ELR (cell line): Measurements from ENCODE around the gene CDHR3.
"Not testable (repeated sequence)": the region's sequence is repeated elsewhere in the genome, so short reads cannot be mapped to it uniquely, and the experiment has no call there.

ENCODE experiments used
- DNase-seq: peaks from one replicate; pipeline ENCODE4 v3.0.0-alpha.2; 2015; ENCODE audit warnings: low read depth

CDHR3 gene

DNA sequence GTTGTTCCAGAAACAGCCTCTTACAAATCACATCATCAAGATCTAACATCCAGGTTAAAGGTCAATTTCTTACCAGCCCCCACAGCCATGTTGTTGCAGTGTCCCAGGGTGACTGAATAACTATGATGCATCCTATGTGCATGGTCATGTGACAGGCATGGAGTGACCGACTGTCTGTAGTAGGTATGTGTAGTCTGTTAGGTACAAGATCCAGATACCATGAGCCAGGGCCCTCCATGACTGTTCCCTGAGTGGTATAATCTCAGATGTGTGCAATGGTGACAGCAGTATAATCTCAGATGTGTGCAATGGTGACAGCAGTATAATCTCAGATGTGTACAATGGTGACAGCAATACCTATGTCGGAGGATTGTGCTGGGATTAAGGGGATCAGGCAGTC lies 8.8 kb downstream of the CDHR3 start:
- DNase-seq: no peak

DNA sequence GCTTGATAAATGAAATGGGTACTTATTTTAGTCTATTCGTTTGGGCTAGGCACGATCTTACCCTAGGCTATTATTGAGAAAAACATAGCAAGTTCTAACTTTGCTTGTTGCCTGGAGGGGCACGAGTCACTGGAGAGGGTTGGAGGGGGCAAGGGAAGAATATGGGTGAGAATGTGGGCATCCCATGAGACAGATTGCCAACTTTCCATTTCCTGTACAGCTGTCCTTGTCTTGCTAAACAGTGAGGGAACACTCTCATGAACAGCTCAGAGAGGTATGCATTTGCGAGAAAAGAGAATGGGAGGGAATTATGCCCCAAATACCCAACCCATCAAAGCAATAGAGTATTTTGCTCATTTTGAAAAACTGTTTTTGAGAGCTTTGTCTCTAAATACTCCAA lies 9.2 kb downstream of the CDHR3 start:
- peak; percentile 28 for DNase-seq

DNA sequence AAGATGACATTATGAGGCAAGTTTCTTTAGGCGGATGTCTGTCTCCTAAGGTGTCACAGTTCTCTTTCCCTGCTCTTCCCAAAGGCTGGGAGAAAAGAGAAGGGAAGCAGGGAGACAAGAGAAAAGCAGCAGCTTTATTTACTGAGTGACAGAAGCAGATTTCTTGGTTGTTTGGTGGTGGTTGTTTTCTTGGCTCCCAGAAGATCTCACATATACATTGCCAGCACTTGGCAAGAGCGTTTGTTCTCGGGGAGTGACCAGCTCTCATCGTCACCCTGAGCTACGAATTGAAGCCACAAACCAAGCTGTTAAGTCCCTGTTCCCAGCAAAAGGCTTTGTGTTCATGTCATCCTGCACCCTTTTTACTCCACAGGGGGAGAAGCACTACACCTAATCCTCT lies 11.4 kb downstream of the CDHR3 start:
- no peak for DNase-seq

DNA sequence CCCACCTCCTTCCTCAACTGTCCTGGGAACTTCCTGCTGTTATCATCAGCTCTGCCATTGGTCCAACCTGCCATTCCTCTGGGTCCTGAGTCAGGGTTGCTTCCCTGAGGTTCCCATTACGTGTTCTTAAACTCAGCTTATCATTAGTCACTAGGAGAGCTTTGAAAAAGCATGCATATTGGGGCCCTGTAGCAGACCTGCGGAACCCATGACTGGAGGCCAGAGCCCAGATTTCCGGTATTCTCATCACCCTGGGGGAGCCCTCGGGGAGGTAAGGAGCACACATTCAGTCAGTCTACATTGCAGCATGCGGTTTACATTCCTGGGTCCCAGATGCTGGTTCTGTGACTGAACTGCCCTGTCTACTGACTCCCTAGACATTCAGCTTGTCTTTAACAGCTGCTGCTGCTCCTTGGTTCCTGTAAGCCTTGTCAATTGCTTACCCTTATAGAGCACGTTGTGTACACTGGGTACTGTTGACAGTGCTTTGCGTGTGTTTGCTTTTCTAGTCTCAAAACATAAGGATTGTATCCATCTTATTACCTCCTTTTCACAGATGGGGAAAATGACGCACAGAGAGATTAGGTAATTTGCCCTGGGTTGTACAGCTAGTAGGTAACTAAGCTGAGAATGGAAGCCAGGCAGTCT lies 12.8 kb downstream of the CDHR3 start:
- peak; percentile 95 for DNase-seq

DNA sequence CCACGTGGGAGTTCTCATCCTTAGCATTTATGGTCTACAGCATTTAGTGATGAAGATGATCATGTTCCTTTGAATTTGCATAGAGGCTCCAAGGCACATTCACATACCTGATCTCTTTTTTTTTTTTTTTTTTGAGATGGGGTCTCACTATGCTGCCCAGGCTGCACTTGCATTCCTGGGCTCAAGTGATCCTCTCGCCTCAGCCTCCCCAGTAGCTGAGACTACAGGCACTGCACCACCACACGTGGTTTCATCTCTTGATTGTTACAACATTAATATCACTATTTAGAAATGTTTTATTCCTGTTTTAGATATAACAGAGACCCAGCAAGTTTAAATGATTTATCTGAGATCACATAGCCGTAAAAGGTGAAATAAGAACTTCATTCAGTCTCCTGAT lies 13.8 kb downstream of the CDHR3 start:
- DNase-seq: no peak

DNA sequence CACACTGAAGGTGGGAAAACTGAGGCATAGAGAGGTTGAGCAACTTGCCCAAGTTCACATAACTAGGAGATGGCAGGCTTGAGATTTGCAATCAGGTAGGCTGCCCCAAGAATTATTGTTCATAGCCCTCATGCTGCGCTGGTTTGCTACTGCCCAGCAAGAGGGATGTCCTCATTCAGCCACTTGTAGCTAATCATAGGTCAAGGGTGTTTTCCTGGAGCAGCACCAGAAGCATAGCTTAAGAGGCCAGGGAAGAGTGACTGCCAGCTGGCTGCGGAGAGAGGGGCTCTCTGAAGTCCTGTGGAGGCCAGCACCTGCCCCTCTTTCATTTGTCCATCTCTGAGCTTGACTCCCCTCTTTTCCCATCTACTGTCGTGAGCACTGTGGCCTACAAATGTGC lies 15.0 kb downstream of the CDHR3 start:
- no peak for DNase-seq

DNA sequence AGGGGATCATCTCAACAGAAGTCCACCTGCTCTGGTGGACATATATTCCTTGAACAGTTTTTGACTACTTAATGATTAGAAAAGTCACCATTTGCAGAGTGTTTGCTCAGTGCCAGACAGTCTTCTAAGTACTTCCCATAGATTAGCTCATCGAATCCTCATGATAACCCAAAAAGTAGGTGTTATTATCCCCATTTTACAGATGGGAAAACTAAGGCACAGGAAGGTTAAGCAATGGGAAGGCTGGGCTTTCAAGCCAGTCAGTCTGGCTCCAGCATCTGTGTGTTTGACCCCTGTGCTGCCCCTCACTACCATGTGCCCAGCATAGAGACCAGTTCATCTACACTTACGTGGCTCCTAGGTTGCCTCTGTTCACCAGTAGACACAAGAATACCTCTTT lies 15.9 kb downstream of the CDHR3 start:
- DNase-seq: no peak

DNA sequence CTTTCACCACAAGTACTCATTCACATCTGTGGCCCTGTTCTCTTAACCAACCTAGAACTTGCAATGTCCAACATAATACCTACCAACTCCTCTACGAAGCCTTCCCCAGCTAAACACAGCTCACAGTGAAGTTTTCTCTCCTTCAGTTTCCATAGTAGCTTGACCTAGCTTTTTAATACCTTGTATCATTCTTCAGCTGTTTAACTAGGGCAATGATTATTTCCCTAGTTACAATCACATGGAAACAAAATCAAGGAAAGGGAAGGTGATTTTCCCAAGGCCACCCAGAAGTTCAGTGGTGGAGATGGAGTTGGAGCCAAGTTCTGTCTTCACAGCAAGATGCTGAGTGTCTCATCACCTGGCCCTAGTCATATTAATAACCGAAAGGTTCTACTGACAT lies 16.3 kb downstream of the CDHR3 start:
- no peak for DNase-seq

DNA sequence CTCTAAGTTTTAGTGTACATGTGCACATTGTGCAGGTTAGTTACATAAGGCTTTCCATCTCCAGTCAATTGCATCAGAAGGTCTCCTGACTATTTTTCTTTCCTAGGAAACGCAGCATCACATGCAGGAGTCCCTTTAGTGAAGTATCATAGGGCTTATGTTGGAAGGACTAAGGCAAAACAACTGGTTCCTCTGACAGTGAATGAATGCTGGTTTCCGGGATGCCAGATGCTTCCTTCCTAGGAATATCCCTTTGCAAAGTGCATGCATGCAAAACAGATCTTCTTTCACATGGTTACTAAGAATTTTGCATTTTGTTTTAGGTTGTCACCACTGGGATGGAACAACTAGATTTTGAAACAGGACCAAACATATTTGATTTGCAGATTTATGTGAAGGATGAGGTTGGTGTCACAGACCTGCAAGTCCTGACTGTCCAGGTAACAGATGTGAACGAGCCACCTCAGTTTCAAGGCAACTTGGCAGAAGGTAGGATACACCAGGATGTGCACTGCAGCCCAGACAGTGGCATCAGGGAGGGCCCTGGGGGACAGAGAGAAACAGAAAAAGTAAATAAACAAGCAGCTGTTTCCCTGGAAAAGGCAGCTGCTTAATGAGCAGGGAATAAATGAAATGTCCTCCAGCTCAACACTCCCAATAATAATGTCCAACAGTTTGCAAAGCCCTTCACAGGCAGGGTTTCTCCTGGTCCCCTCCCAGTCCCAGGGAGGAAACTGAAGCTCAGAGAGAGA lies 17.8 kb downstream of the CDHR3 start:
- no peak for DNase-seq

DNA sequence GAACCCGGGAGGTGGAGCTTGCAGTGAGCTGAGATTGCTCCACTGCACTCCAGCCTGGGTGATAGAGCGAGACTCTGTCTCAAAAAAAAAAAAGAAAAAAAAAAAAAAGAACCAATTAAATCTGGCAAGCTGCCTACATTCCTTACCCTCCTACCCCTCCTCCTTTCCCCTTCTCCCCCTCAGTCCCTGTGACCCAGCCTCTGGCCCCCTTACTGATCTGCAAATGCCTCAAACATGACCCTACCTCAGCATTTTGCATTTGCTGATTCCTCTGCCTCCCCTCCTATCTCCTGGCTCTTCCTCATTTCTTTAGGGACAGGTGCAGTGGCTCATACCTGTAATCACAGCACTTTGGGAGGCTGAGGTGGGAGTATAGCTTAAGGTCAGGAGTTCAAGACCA lies 19.3 kb downstream of the CDHR3 start:
- no peak for DNase-seq

DNA sequence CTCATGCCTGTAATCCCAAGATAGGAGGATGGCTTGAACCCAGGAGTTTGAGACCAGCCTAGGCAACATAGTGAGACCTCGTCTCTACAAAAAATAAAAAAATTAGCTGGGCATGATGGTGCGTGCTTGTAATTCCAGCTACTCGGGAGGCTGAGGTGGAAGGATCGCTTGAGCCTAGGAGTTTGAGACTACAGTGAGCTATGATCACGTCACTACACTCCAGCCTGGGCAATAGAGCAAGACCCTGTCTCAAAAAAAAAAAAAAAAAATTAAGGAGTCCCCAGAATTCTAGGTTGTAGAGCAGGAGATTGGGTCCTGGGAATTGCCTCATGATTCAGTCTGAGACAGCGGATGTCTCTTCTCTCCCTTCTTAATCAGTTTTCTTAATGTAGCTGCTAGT lies 21.7 kb downstream of the CDHR3 start:
- not testable (repeated sequence) for DNase-seq

DNA sequence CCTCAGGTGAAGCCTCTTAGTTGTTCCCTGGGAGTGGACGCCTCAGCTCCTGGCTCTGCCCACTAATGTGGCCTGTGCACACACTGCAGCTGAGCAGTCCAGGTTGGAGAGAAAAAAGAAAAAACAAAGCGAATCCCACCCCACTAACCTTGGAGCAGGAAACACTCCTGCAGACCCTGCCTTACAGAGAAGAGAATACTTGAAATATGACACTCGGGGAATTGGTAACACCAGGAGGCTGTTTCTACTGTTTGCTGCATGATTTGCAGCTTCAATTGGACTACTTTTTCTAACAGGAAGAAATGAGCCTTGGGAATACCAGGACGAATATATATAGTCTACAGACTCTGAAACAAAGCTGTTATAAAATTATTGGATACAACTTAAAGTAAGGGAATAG lies 22.2 kb downstream of the CDHR3 start:
- DNase-seq: no peak

DNA sequence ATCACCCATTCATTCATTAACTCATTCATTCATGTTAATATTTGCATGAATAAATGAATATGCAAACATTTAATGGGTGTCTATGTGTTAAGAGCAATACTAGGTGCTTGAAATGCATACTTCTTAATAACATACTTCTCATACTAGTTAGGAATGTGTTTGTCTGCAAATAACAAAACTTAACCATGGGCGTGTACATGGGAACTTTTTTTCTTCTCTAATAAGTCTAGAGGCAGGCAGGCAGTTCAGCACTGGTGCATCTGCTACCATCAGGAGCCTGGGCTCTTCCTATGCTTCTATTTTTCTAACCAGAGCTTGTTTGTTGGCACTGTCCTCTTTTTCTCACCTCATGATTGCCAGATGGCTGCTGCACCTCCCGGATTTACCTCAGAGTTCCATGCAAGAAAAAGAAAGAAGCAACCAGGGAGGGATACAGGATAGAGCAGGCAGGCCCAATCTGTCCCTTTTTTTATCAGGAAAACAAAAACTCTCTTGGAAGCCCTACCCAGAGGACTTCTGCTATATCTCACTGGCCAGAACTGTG lies 22.7 kb downstream of the CDHR3 start:
- no peak for DNase-seq

DNA sequence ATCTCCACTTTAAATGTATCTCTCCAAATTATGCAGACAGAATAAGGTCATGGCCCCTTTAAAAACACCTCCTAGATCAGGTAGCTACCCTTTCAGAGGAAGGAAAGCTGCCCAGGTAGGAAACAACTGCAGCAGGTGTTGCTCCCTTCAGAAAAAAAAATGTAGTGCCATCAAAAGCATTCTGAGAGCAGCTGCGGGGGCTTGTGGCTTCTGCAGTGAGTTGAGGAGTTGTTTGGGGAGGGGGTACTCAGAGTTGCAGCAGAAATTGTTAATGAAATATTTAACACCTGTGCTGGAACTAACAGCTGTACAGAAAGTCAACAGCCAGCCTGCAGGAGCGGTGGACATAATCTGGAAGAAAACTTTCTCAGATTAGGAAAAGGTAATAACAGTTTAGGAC lies 24.0 kb downstream of the CDHR3 start:
- no peak for DNase-seq

DNA sequence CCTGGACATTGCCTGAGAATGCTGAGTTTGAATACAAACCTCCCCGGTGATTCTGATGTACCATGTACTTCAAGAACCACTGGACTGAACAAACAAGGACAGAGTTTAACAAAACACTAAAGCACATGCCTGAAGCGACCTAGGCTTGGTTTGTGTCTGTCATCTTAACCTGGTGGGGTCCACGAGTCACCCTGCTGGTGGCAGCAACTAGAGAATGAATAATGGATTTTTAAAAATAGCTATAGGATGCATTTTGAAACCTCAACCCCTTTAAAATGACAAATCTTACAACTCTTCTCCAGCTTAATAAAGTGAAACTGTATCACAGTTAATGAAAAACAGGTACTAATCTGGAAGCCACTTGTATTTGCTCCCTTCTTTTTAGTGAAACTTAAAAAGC lies 25.2 kb downstream of the CDHR3 start:
- DNase-seq: no peak

DNA sequence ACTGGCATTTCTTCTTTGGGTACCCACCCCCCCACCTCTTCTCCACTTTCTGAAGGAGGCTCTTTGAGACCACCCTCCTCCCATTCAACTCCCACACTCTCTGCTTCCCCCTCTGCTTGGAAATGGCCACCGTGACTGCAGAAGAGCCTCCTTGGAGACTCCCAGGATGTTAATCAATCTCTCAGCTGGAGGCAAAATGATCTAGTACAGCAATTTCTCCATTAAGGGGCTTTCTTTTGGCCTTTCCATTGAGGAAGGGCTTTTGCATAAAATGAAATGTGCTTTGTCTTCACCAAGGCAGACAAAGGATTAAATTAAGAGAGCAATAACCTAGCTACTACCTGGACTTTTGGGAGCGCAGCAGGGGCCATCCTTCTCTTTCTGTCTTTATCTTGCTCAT lies 26.1 kb downstream of the CDHR3 start:
- DNase-seq: no peak

DNA sequence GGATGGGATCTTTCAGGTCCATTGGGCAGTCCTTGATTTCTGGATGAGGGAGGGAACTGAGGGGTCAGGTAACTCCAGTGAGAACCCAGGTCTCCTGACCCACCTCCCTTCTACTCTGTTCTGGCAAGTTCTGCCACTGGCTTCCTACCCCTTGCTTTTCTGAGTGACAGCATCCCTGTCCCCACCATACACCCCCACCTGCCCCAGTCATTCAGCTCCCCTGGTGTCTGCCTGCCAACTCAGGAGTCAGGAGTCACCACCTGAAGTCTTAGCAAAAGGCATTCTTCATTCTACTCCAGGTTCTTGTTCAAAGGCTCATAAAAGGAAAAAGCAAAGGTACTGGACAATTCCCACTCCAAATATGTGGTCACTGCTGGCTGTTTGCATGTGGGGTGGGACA lies 26.6 kb downstream of the CDHR3 start:
- DNase-seq: no peak

DNA sequence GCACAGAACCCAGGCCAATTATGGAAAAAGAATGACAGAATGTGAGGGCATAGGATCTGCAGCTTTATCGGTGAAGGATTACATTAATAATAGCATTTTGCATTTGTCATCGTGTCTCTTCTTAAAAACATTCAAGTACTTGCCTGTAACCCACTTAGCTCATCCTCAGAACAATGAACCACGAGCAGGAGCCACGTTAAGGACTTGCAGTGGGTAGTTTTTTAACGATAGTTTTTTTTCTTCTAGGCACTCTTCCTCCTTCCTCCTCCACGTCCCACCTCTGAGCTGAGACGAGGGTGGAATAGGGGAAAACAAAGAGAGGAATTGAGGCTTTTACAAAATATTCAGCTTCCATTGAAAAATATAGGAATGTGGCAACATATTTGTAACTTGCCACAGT lies 27.1 kb downstream of the CDHR3 start:
- DNase-seq: no peak

DNA sequence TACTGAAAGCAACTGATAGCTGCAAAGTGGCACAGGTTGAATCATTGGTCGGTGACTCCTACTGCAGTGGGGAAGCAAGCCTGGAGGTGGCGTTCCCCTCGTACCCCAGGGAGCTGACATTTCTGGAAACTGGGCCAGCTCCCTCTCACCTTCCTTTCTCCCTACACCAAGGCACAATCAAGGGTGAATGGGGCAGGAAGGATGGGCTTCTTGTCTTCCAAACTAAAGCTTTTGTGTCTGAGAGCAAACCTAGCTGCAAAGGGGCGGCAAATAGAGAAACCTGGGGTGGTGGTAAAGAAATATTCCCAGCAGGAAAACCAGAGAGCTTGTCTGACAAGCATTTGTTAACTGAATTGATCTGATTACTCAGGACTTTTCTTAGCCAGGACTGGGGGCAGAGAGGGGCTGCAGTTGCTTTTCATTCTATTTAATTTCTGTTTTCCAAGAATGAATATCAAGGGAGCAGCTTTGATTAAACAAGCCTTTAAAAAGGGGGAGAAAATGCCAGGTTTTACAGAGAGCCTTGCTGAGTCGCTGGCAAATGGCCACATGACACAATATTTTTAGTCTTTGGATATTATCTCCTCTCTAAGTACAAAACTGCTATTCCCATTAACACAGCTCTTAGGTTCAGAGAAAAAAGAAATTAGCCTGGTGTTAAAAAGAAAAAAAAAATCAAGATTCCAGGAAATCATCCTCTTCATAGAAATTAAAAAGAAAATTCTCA lies 27.8 kb downstream of the CDHR3 start:
- DNase-seq: no peak

DNA sequence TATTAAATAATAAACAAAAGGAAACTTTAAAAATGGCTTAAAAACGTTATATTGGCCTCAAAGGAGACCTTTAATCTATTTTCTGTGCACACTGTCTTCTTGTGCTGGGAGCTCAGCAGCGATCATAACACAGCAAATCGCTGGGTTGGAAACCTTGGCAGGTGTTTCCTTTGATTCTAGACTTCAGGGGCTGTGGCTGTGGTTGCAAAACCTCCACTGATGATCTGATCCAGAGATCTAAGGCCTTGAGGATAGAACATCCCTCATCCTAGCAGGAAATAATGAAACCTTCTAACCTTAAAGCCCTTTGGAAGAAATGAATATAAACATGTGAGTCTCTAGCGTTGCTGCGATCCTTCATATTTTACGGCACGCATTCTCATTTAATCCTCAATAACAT lies 29.8 kb downstream of the CDHR3 start:
- no peak for DNase-seq

DNA sequence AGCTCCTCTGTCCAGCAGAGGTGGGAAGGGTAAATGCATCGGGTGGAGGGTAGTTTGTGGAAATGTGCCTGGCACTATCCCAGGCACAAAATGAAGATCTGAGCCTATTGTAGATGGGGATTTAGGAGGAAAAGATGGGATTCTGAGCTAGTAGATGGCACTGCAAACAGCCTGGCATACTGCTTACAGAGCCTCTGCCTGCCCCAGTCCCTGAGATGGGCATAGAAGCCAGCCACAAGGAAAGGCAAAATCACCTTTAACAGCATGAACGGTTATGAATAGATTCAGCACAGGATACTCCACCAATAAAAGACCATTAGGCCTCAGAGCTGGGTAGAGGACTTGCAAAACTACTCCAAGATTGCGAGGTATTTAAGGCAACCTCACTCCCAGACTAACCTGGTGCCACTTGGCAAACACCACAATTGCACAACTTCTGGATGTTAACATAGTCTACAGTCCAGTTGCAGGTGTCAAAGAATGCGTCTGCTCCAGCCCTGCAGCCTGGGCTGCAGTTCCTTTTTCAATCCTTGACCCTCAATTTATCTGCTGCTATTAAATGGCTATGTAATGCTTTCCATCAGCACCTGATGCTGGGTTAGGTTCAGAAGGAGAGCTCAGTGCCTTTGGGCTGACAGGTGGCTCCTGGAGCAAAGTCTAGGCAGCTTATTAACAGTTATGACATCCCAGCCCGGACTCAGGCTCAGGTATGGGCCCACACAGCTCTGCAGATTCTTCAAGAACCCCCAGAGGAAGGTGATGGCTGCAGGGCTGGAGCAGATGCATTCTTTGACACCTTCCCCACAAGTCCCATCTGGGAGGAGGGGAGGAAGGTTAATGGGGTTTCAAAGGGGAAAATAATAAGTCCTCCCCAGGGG lies 34.0 kb downstream of the CDHR3 start:
- DNase-seq: no peak

DNA sequence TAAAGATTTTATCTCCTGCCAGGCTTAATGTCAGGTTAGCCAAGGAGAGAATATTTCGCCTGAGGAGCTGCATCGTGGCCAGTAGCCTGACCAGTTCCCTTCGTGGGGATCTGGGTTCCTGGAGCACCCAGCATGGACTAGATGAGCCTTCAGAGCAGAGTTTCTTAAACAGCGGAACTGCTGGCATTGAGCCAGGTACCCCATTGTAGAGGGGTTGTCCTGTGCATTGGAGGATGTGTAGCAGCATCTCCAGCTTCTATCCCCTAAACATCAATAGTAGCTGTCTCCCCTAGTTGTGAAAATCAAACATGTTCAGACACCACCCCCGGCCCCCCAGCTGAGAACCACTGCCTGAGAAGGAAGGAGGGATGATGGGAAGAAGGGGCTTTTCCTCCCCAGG lies 36.2 kb downstream of the CDHR3 start:
- no peak for DNase-seq
